Midbrain (tissue), 1 donor: ENCODE data around the gene HIP1R.
A peak's percentile ranks its signal among the peaks of the same experiment; 100 is the strongest.

Source experiments
- DNase-seq: peaks from one replicate; lab custom pipeline; 2025; lab: John Stamatoyannopoulos, UW

Gene HIP1R

DNA sequence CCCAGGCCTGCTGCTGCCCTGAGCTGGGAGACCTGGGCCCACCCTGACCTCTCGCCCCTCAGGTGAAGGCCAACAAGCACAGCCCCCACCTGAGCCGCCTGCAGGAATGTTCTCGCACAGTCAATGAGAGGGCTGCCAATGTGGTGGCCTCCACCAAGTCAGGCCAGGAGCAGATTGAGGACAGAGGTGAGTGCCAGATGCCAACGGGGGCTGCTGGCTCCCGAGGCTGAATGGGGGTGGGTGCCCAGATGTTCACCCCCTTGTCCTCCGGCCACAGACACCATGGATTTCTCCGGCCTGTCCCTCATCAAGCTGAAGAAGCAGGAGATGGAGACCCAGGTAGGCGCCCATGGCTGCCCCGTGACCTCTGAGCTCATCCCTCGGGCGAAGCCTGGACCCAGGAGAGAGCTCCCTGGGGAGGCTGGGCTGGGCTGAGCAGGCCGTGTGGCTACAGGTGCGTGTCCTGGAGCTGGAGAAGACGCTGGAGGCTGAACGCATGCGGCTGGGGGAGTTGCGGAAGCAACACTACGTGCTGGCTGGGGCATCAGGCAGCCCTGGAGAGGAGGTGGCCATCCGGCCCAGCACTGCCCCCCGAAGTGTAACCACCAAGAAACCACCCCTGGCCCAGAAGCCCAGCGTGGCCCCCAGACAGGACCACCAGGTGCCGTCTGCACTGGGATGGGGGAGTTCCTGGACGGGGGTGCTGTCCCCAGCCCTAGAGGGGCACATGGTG lies 25.8 kb downstream of the HIP1R start:
- no peak for DNase-seq

DNA sequence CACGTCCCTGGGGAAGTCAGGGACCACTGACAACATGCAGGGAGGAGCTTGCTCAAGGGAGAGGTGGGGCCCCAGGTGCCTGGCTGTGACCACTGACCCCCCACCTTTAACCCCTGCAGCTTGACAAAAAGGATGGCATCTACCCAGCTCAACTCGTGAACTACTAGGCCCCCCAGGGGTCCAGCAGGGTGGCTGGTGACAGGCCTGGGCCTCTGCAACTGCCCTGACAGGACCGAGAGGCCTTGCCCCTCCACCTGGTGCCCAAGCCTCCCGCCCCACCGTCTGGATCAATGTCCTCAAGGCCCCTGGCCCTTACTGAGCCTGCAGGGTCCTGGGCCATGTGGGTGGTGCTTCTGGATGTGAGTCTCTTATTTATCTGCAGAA lies 26.3 kb downstream of the HIP1R start:
- no peak for DNase-seq

DNA sequence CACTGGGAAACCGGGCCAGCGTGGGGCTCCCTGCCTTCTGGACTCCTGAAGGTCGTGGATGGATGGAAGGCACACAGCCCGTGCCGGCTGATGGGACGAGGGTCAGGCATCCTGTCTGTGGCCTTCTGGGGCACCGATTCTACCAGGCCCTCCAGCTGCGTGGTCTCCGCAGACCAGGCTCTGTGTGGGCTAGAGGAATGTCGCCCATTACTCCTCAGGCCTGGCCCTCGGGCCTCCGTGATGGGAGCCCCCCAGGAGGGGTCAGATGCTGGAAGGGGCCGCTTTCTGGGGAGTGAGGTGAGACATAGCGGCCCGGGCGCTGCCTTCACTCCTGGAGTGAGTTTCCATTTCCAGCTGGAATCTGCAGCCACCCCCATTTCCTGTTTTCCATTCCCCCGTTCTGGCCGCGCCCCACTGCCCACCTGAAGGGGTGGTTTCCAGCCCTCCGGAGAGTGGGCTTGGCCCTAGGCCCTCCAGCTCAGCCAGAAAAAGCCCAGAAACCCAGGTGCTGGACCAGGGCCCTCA lies 26.9 kb downstream of the HIP1R start:
- DNase-seq = no peak

DNA sequence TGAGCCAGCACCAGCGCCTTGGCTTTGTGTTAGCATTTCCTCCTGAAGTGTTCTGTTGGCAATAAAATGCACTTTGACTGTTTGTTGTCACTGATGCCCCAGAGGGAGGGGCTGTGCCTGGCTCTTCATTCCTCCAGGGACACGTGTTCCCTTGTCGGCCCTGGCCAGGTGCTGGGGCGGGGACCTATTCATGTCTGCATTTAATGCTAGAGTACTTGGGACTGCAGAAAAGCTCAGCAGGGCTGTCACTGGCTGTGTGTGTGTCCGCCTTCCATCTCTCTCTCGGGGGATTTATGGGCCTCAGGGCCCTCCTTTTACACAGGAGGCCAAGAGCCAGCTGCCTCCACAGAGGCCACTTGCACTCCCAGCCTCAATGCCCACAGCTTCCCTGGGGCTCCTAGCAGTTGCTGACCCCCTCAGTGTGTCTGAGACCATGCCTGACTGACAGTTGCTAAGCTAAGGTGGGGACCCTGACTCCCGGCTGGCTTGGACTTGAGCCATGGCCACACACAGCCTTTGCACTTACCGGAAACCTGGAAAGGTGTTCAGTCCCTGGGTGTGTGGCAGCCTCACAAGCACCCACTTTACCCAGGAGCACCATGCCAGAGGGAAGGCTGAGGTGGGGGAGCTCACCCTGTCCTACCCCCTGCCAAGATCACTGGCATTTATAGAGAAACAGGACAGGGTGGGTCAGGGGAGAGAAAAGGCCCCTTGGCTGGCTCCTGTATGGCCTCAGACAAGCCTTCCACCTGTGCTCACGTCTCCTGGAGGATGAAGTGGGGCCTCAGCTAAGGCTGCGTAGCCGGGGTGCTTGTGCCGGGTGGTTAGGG lies 27.8 kb downstream of the HIP1R start:
- DNase-seq = no peak

DNA sequence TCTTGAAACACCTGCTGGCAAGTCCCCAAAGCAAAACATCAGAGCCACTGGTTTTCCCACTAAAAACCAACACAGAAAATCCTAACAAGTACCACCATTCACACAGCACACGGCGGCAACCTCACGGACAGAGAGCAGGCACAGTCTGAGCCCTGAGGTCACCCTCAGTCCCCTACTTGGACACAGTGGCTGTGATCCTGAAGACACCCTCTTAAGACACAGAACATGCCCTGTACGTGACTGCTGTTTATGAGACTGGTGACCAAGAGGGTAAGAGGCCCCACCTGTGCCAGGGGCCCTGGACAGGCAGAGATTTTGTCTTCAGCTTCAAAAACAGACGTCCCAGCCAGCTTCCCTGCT lies 29.6 kb downstream of the HIP1R start:
- no peak for DNase-seq

DNA sequence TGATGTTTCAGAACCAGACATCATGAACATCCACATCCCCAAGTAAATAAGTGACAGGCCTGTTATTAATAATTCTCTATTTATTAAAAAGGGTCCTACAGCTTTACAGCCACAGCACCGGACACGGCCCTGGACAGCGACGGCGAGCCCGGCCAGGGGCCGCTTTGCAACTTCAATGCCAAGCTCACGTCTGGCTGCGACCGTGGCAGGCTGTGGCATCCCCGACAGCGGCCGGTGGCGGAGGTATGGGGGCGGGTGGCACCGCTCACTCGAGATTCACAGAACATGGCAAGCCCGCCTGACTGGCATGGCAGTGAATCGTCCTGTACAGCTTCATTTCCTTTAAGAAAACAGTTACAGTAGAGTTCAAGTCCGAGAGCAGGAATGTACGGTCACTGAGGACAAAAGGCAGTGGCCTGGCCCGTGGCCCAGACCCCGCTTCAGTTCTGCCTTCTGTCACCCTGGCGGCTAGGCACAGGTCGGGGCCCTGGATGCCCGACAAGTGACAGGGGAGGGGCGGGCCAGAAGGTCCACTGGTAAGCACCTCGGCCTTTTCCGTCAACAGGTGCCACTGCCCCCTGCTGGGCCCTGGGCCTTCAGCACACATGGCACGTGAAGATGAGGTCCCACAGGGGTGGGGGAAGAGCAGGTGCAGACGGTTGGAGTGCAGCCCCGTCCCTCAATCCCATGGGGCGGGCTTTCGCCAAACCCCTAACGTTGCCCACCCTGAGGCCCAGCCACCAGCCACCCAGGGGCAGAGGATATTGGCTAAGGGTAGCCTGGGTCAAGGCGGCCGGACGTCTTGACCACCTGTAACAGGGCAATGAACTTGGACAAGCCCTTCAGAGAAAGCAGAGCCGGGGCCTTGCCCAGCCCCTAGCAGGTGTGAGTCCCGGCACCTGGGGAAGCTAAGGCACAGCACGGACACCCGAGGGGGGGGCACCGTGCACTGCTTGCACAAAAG lies 30.3 kb downstream of the HIP1R start:
- no peak for DNase-seq

DNA sequence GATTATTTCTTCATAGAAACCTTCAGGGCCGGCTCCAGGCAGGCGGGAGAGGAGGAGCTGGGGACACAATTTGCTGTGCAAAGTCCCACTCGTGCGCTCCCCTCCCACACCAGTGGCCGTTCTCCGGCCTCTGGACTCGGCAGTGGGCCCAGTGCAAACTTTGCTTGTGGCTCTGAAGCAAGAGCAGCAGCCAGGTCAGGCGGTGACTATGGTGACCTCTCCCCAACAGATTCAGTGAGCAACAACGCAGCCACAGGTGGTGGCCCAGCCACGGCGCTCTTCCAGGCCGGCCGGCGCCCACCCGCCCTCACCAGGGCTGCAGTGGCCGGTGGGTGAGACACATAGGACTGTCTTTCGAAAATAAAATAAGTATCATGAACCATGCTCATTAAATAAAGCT lies 31.1 kb downstream of the HIP1R start:
- peak; percentile 43 for DNase-seq

DNA sequence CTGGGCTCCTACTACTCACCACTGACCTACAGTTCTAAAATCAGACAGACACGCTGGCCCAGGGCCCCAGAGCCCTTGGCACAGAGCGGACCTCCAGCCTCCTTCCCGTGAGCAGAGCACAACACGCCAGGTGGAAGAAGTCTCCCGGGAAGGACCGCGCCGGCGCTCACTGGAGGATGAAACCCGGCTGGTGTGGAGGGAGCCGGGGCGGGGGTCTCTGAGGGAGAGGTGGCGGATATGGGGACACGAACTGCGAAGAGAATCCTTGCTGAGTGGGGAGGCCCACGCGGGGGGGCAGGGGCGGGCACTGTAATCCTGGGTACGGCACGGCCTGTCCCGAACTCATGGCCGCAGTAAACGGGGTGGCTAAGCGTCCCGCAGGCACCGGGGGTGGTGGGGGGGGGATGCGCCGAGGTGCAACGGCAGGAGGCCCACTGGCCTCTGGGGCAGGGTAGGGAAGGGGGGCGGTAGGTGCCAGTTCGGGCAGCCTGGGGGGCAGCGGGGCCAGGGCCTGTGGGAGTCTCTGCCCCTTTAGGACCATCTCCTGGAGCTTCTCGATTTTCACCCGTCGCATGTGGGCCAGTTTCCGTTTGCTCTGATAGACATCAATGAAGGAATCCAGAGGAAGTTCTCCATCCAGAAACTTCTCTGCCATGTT lies 31.8 kb downstream of the HIP1R start:
- DNase-seq = no peak

DNA sequence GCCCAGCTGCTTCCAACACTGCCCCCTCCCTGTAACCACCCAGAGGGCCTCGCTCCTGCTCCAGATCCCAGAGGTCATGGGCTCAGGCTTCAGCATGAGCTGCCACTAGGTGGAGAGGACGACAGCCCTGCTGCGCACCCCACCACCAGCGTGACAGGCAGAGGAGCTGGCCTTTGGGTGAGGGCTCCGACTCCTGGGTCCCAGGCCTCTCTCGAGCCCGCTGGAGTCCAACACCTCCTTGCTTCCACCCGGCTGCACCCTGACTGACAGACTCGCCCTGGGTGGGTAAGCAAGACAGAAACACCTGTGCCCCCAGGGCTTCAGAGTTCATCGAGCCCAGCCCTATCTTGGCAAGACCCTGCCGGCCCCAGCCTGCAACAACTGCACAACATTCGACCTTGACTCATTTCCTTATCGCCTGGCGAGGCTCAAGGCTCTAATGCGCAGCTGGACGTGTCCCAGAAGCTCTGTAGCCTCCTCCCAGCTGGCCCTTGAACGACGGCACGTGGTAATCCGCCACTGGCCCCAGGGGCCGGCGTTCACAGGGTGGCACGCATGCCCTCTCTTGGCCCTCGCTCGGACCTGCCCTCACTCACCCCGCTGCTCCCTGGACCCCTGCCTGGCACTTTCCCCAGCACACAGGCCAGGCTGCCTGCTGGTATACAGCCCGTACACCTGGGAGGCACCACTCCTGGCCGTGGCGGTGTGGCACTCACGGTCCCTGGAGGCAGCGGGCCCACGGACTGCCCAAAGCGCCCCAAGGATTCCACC lies 32.6 kb downstream of the HIP1R start:
- DNase-seq = no peak

DNA sequence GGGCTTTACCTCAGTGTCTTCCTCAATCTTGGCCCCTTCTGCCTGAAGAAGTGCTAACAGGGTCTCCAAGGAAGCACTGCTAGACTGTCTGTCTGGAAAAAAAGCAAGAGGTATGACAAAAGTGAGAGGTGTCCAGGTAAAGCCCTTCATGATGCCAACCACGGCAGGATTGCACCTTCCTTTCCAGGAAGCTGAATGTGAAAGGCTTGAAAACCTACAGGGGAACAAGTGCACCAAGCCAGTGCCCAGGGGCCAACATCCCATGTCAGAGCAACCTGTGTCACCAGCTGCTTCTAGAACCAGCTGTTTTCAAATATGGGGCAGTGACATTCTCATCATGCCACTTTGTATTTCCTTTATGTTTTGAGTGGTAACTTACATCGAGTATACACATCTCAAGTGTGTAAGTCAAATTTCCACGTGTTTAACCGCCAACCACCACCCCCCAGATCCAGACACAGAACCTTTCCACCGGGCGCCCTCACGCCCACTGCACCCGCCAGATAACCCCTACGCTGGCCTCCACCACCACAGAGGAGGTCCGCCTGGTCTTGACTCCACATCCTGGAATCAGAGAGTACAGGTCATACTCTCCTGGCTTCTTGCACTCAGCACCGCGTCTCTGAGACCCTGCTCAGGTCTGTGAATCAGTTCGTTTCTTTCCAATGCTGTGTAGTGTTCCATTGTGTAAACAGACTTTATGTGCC lies 33.4 kb downstream of the HIP1R start:
- DNase-seq = no peak

DNA sequence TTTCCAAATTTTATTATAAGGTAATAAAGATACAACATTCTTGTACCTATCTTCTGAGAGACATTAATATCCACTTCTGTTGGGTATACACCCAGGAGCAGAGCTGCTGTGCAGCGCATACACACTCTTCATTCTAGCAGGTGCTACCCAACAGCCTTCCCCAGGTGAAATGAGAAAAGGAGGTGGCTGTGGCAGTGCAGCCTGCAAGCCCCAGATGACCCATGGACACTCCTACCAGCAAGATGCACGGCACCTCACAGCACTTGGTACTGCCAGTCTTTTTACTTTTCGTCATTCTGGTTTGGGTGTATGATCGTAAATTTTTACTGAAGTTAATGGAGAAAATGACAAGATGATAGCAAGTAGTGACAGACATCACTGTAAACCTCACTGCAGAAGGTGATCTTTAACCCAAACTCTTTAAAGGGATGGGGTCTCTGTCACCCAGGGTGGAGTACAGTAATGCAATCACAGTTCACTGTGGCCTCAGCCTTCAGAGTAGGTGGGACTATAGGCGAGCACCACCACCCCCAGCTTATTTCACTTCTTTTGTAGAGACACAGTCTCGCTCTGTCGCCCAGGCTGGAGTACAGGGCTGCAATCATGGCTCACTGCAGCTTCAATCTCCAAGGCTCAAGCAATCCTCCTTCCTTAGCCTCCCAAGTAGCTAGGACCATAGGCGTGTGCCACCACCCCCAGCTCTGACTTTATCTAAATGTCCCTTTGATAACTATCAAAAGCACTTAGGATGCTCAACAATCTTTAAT lies 34.1 kb downstream of the HIP1R start:
- DNase-seq = no peak

DNA sequence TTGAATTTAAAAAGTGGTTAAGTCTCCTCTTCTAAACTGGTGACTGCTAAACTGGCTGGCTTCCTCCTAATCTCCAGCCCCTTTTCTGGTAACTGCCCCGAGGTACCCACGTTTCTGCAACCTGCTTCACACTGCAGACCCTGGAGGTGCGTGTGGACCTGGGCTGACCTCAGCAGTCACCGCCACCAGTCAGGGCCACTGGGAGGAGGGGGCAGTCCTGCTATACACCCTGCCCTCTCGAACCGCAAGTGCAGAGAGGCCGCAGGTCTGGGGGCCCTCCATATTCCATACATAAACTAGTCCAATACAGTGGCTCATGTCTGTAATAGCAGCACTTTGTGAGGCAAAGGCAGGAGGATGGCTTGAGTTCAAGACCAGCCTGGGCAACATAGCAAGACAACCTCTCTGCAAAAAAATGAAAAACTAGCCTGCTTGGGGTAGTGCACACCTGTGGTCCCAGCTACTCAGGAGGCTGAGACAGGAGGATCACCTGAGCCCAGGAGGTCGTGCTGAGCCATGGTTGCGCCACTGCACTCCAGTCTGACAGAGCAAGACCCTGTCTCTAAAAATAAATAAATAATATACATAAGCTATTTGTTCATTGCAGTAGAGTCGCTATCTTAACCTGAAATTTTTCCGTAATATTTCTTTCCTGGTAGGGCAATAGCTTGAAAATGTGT lies 35.0 kb downstream of the HIP1R start:
- no peak for DNase-seq

DNA sequence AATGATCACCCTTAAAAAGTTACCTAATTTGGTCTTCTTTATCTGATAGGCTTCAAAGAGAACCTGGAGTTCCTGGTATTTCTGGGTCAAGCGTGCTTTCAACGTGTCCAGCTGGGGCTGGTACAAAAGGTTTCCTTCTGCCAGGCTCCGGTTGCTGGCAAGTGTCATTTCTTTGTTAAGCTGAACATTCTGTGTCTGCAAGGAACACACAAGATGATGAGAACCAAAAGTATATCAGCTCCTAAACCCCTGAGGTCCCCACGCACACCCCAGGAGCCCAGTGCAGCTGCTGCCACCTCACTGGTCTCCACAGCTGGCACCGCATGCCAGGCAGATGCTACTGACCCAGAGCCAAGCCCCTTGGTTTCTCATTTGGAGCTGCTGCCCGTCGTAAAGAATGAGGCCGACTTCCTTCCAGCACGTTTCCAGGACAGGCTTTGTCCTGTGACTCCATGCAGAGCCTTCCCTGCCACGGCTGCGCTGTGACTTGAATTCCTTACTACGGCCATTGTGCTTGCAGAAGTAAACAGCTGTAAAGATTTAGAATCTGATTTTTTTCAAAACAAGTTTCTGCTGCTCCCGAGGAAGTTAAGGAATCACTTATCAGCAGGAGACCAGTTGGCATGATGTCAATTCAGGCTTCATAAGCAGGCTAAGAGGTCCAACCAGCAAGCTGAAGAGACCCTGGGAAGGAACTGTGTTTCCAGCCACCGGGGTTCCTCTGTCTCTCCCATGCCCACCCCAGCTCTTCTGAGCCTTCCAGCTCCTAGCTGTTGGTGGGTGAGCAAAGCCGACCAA lies 35.8 kb downstream of the HIP1R start:
- DNase-seq = peak; percentile 56

DNA sequence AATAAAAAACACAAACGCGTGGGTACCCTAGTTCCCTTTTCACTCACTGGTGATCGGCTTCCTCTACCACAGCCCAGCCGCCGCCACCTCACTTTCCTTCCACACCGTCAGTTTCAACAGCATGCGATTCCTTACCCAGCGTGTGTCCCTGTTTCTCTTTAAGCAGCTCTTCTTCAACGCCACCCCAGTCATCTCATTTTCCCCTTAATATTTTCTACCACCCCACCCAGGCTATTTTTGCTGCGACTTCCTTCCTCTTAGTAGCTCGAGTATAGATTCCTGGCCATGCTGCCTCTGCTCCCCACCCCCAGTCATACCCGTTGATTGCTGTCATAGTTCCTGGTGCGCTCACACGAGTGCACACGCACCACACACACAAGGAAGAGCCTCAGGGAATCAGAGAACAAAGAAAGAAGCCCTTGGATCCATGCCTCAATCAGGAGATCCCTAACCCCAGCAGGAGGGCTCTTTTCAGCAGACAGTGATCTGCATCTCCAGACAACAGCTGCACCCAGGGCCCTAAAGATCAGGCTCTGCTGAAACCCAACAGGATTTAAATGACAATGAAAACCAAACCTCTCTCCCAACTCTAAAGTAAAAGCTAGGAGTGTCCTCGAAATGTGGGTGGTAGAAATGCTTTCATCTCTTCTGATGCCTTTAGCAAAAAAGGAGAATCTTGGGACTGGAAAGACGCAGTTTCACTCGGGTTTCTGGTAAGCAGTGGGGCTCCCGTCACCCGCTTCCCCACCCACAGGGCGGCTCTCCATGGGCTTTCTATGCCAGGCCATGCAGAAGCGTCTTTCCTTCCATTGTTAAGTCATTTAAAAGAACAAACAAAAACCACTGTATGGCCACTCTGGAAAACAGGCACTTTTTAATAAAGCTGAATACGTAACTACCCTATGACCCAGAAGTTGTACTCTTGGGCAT lies 36.9 kb downstream of the HIP1R start:
- peak; percentile 64 for DNase-seq

DNA sequence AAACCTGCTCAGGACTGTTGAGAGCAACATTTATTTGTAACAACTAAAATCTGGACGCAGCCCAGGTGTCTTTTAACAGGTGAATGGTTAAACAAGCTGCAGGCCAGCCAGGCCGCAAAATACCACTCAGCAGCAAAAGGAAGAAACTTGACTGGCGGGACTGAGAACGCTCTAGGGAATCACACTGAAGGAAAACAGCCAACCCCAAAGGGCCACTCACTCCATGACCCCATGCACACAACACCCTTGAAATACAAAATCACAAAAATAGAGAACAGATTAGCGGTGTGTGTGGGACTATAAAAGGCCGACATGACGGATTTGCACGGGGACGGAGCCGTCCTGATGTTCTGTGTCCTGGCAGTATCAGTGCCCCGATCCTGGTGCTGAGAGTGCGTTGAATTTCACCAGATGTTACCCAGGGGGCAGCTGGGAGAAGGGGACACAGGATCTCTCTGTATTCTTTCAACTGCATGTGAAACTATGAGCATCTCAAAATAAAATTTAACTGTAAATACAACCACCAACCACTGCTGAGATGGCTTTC lies 37.6 kb downstream of the HIP1R start:
- DNase-seq = no peak

DNA sequence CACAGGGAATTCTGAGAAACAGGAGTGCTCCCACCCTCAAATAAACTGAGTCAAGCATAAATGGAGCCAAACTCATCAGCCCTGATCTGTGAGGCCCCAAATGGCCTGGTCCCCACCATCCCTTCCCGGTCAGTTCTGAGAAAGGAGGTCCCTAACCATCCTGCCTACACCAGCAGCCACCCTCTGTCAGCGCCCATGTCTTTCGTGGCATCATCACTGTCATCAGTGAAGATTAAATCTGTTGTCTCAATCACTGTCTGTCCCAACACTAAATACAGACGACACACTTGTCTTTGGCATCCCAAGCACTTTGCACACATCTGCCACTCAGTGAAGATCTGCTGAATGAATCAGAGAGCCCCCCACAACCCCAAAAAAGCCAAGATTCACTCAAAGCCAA lies 38.3 kb downstream of the HIP1R start:
- DNase-seq = no peak

DNA sequence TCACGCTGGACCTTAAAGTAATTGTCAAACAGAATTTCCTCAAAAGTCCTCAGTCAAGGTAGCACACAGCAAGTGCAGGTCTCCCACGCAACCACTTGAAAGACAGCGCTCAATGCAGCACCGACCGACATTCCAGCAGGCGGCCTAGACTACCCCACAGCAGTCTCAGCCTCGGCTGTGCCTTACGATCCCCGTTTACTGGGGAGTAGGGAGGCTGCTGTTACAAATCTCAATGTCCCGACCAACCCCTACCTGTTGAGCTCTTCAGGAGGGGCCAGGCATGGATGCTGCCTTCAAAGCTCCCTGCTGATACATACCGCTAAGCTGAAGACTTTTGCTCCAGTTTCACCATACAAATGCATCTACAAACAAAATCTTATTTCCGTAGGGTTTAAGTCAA lies 38.8 kb downstream of the HIP1R start:
- DNase-seq = no peak
